NCI-H146 treated with DMSO at 0.1 percent for 48 hours (cell line): ENCODE measurements around the gene ZYX.
"Not testable (repeated sequence)": the region's sequence is repeated elsewhere in the genome, so short reads cannot be mapped to it uniquely, and the experiment has no call there.

Experiments used
- DNase-seq: peaks from one replicate; lab custom pipeline; 2025; ENCODE audit not compliant: unreplicated experiment; lab: John Stamatoyannopoulos, UW

The ZYX gene

GRCh38 chr7:143416565-143417149 lies 35.5 kb downstream of the ZYX start:
- DNase-seq = peak; percentile 18

- no peak for DNase-seq
Observed at GRCh38 chr7:143417734-143418383, 36.7 kb downstream of the ZYX start.

GRCh38 chr7:143418681-143419458 lies 37.7 kb downstream of the ZYX start:
- DNase-seq = no peak

- DNase-seq = no peak
Observed at GRCh38 chr7:143419880-143420279, 38.7 kb downstream of the ZYX start.

DNA sequence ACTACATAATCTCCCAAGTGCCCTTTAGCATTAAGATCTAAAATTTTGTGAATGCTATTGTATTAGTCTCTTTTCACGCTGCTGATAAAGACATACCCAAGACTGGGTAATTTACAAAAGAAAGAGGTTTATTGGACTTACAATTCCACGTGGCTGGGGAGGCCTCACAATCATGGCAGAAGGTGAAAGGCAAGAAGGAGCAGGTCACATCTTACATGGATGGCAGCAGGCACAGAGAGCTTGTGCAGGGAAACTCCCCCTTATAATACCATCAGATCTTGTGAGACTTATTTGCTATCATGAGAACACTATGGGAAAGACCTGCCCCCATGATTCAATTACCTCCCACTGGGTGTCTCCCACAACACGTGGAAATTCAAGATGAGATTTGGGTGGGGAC lies 39.5 kb downstream of the ZYX start:
- DNase-seq = not testable (repeated sequence)

- no peak for DNase-seq
Observed at GRCh38 chr7:143422033-143422432, 40.9 kb downstream of the ZYX start.

DNA sequence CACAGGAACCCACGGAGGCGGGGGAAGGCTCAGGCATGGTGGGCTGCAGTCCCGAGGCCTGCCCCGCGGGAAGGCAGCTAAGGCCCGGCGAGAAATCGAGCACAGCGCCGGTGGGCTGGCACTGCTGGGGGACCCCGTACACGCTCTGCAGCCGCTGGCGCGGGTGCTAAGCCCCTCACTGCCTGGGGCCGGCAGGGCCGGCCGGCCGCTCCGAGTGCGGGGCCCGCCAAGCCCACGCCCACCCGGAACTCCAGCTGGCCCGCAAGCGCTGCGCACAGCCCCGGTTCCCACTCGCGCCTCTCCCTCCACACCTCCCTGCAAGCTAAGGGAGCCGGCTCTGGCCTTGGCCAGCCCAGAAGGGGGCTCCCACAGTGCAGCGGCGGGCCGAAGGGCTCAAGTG lies 43.3 kb downstream of the ZYX start:
- not testable (repeated sequence) for DNase-seq

DNA sequence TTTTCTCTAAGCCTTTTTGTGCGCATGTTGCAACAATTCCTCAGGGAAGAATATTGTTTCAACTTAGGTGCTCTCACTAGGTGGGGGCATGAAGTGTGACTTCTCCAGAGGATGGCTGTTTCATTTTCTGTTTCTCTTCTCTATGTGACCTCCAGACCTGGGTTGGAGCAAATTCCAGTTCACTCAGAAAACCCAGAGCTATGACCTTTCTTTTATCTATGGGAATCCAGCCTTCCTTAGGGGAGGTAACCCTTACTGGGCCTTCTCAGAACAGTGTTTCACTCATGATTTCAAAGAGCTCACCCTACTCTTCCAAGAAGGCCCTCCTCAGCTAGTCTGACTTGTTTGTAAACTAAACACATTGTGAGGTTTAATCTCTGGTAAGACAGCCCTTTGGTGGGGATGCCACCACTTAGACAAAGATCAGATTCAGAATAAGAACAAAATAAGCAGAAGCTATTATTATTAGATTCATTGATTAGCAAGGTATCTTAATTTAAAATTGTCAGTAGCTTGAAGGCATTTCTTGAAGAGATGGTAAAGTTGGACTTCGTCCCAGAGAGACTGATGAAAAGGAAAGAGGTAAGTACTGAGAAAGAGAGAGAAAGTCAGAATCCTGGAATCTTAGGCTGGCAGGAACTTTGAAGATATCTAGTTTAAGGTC lies 45.5 kb downstream of the ZYX start:
- no peak for DNase-seq

DNA sequence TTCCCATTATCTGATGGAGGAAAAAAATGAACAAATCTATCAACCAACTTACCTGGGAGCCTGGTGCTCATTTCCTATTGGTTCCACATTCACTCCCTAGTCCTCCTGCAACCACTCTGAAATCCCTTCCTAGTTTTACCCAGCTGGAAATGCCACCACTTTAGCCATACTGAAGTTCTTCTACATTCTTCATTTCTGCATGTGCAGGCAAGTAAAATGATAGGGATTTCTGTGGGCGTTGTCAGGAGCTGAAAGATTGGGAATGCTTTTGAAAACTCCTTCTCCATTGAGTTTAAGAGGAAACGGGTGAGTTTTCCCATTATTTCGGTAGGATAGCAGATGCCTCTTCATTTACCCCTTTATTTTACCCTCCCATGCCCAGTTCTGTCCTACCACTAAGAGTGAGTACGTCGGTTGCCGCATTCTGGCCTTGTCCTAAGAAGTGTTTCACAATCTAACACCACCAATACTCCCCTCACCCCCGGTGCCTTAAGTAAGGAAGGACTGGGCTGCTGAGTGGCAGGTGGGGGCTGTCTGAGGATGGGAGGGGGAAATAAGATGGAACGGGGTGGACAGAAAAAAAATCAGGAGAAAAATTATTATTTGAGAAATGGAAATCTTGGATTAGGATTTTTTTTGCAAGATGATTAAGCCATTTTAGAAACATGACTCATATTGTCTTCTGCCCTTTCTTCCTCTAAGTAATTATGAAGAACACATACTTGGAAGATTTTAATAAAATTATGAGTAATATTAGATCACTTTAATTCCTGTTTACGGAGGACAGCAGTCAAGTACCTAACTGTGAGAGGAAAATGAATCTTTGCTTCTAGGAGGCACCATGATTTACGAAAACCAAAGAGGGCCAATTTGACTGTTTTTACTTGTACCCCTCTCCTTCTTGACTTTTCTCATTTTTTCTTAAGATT lies 48.9 kb downstream of the ZYX start:
- DNase-seq = no peak

DNA sequence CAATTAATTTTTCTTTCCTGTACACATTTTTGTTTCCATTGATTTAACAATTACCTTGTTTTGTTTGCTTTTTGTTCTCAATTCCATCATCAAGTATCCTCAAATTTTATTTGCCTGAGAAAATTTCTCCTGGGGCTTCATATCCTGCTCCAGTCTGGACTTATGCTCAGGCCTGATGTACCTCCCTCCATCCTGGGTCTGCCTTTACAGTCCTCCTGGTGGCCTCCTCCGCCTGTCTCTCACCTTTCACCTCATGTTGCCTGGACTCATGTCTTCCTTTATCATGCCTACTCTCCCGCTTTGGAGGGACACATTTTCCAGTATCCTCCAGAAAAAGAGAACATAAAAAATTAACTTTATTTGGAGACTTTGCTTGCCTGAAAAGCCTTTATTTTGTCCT lies 50.0 kb downstream of the ZYX start:
- DNase-seq = no peak

DNA sequence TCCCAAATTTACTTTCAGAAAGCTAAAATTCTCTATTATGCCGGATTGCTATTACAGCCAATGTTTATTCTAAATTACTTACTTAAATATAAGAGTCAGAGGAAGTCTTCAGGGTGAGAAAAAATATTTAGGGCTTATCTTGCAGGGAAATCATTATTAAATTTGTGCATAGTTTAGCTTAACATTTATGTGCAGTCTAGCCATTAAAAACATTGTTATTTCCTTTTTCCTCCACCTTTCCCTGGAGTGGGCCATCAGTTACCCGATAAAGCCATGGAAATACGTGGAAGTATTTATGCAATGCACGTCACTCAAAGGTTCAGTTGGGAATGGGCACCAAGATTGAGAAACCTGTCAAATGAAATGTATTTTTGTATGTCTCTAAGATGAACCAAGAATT lies 52.6 kb downstream of the ZYX start:
- no peak for DNase-seq

- no peak for DNase-seq
Observed at GRCh38 chr7:143434660-143435059, 53.5 kb downstream of the ZYX start.

DNA sequence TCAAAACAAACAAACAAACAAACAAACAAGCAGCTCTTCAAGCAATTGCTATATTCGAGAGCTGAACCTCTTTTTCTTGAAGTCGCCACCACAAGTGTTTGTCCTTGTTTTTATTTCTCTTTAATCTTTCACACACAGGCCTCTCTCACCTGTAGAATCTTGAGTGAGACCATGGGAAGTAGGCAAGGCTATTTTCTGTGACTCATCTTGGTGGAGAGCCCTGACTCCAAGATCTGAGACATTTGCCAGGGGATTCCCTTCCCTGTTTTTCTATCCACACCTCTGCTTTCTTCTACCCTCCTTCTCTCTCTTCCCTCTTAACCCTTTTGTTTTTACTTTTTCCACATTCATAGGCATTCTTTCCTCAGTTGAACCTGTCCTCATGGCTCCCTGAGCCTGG lies 54.1 kb downstream of the ZYX start:
- DNase-seq = no peak

GRCh38 chr7:143436325-143436946 lies 55.3 kb downstream of the ZYX start:
- no peak for DNase-seq

DNA sequence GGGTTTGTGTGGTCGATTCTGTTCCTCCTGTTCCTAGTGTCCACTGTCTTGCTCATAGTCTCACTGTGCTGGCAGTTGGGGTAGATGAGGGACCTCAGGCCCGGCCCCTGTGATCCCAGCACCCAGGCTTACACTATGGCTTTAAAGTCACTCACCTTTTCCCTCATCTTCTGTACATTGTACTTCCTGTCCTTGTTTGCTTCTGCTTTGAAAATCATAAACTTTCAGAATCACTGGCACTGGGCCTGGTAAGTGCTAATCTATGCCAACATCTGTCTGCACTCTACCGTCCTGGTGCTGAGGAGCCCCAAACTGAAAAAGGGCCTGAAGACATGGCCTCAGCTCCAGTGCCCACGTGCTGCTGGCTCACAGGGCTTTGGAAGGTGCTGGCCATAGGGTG lies 56.4 kb downstream of the ZYX start:
- DNase-seq = no peak

- DNase-seq = no peak
Observed at GRCh38 chr7:143439866-143440265, 58.7 kb downstream of the ZYX start.
